Astrocyte (in vitro differentiated cells and primary cell): Measurements from ENCODE around the gene MAN1C1. TPM values are rescaled to one million over a fixed set of nuclear protein-coding genes. Genes with fewer than 3 reads are reported as not detected.
"Not testable (repeated sequence)": the region's sequence is repeated elsewhere in the genome, so short reads cannot be mapped to it uniquely, and the experiment has no call there.

Source experiments
- DNase-seq: peaks from one replicate; pipeline ENCODE4 v3.0.0-alpha.2; 2010; ENCODE audit warnings: low read depth
- FAIRE-seq: peaks from 2 replicates; lab custom pipeline; 2011; peaks lifted over from hg19 to GRCh38; lab: Jason Lieb, UNC
- H2AFZ ChIP-seq: 2 replicates; pipeline ENCODE4 v1.6.0; 2012; ENCODE audit warnings: low read depth, low read length, inconsistent platforms
- H3K27ac ChIP-seq: 2 replicates; pipeline ENCODE4 v1.5.1; 2011; ENCODE audit warnings: low read depth, low read length, inconsistent platforms
- H3K27me3 ChIP-seq: 2 replicates; pipeline ENCODE4 v1.6.0; 2011; ENCODE audit warnings: low read length, inconsistent platforms; ENCODE audit not compliant: insufficient read depth
- H3K36me3 ChIP-seq: 2 replicates; pipeline ENCODE4 v1.5.1; 2011; ENCODE audit warnings: low read length, inconsistent platforms; ENCODE audit not compliant: insufficient read depth
- H3K4me1 ChIP-seq: 2 replicates; pipeline ENCODE4 v1.5.1; 2011; ENCODE audit warnings: low read length, inconsistent platforms; ENCODE audit not compliant: insufficient read depth
- H3K4me2 ChIP-seq: 2 replicates; pipeline ENCODE4 v1.6.0; 2012; ENCODE audit warnings: low read length, inconsistent platforms
- H3K4me3 ChIP-seq: 2 replicates; pipeline ENCODE4 v1.5.1; 2011; ENCODE audit warnings: low read depth, mild to moderate bottlenecking, low read length, inconsistent platforms; ENCODE audit not compliant: insufficient read depth
- H3K79me2 ChIP-seq: 2 replicates; pipeline ENCODE4 v1.6.0; 2012; ENCODE audit warnings: mild to moderate bottlenecking, low read length, inconsistent platforms; ENCODE audit not compliant: insufficient read depth
- H3K9ac ChIP-seq: 2 replicates; pipeline ENCODE4 v1.6.0; 2012; ENCODE audit warnings: mild to moderate bottlenecking, low read length, inconsistent platforms
- H3K9me3 ChIP-seq: 2 replicates; pipeline ENCODE4 v1.5.1; 2012; ENCODE audit warnings: low read depth, mild to moderate bottlenecking, low read length, inconsistent platforms; ENCODE audit not compliant: insufficient read depth
- H4K20me1 ChIP-seq: 2 replicates; pipeline ENCODE4 v1.6.0; 2012; ENCODE audit warnings: low read length, inconsistent platforms; ENCODE audit not compliant: insufficient read depth
- H3K27ac Mint-ChIP-seq: one replicate; pipeline ENCODE4 v1.8.0; 2021; ENCODE audit warnings: mild to moderate bottlenecking, mixed read lengths; ENCODE audit not compliant: unreplicated experiment
- H3K27me3 Mint-ChIP-seq: one replicate; pipeline ENCODE4 v1.8.0; 2021; ENCODE audit warnings: low read depth, mixed read lengths; ENCODE audit not compliant: unreplicated experiment
- H3K36me3 Mint-ChIP-seq: one replicate; pipeline ENCODE4 v1.8.0; 2021; ENCODE audit warnings: low read depth, mixed read lengths; ENCODE audit not compliant: unreplicated experiment
- H3K4me1 Mint-ChIP-seq: one replicate; pipeline ENCODE4 v1.8.0; 2021; ENCODE audit warnings: low read depth, mixed read lengths; ENCODE audit not compliant: unreplicated experiment
- H3K4me3 Mint-ChIP-seq: one replicate; pipeline ENCODE4 v1.8.0; 2021; ENCODE audit warnings: mild to moderate bottlenecking, moderate library complexity, mixed read lengths; ENCODE audit not compliant: unreplicated experiment
- H3K9me3 Mint-ChIP-seq: one replicate; pipeline ENCODE4 v1.8.0; 2021; ENCODE audit warnings: mild to moderate bottlenecking, mixed read lengths; ENCODE audit not compliant: unreplicated experiment
- EZH2 ChIP-seq: IDR thresholded peaks from 2 replicates; pipeline ENCODE4 v1.6.1; 2012; ENCODE audit warnings: mild to moderate bottlenecking, low read length, inconsistent platforms; ENCODE audit not compliant: insufficient read depth
- total RNA-seq: library from RNA; stranded (reverse); gene quantifications from 2 replicates; pipeline ENCODE4 v1.2.1, GENCODE V29; 2021
- TF ChIP-seq, protein P1 (sequence below): IDR thresholded peaks from 2 replicates; pipeline ENCODE4 v1.5.1; 2011; ENCODE audit warnings: low read depth, mild to moderate bottlenecking, inconsistent platforms, low read length, moderate library complexity; ENCODE audit not compliant: insufficient read depth

The MAN1C1 gene
- total RNA-seq, 1 donor from 2014 or later = 0.86 TPM

DNA sequence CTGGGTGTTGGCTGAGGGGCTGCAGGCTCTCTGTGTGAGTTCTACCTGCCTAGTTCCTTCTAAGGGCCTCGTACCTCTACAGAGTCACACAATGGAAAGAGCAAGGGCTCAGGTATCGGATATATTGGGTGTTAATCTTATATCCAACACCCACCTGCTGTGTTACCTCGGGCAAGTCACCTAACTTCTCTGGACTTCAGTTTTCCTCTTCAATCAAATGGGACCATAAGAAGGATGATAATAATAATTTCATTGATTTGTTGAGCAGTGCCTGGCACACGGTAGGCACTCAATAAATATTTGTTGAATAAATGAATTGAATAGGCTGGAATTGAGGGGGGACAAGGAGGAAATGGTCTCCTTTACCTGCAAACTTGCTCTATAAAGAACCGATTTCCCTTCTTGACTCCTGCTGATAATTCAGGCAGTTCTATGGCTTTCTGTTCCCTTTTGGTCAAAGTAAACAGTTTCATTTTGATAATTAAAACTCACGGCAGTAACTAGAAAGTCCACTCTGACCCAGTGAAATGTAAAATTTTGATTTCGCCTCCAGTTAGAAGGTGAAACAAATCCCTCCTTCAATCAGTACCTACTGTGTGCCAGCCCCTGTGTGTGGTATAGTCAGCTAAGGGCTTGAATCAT is 16.5 kb upstream of the MAN1C1 start:
- TF ChIP-seq EZH2 = no peak
- TF ChIP-seq, protein P1, sequence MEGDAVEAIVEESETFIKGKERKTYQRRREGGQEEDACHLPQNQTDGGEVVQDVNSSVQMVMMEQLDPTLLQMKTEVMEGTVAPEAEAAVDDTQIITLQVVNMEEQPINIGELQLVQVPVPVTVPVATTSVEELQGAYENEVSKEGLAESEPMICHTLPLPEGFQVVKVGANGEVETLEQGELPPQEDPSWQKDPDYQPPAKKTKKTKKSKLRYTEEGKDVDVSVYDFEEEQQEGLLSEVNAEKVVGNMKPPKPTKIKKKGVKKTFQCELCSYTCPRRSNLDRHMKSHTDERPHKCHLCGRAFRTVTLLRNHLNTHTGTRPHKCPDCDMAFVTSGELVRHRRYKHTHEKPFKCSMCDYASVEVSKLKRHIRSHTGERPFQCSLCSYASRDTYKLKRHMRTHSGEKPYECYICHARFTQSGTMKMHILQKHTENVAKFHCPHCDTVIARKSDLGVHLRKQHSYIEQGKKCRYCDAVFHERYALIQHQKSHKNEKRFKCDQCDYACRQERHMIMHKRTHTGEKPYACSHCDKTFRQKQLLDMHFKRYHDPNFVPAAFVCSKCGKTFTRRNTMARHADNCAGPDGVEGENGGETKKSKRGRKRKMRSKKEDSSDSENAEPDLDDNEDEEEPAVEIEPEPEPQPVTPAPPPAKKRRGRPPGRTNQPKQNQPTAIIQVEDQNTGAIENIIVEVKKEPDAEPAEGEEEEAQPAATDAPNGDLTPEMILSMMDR = no peak
- no peak overlapping the region for H3K4me3 ChIP-seq
- no peaks in the 10 kb centered on the region for H3K79me2 ChIP-seq
- Mint-ChIP-seq H3K36me3 (no peaks in the 10 kb centered on the region), H3K27ac (no peak overlapping the region), H3K9me3 (peaks cover 3% of the 10 kb centered on the region), H3K27me3 (peaks cover 35% of the 10 kb centered on the region), H3K4me3 (no peak overlapping the region), H3K4me1 (no peaks in the 10 kb centered on the region)
- H3K27ac ChIP-seq = no peak overlapping the region
- no peak overlapping the region for H3K9ac ChIP-seq
- no peaks in the 10 kb centered on the region for H3K36me3 ChIP-seq
- peaks cover 8% of the 10 kb centered on the region for H3K27me3 ChIP-seq
- no peaks in the 10 kb centered on the region for H3K9me3 ChIP-seq
- no peaks in the 10 kb centered on the region for H3K4me1 ChIP-seq
- no peak for FAIRE-seq
- no peak overlapping the region for H2AFZ ChIP-seq
- no peaks in the 10 kb centered on the region for H4K20me1 ChIP-seq
- no peak for DNase-seq
- no peak overlapping the region for H3K4me2 ChIP-seq

DNA sequence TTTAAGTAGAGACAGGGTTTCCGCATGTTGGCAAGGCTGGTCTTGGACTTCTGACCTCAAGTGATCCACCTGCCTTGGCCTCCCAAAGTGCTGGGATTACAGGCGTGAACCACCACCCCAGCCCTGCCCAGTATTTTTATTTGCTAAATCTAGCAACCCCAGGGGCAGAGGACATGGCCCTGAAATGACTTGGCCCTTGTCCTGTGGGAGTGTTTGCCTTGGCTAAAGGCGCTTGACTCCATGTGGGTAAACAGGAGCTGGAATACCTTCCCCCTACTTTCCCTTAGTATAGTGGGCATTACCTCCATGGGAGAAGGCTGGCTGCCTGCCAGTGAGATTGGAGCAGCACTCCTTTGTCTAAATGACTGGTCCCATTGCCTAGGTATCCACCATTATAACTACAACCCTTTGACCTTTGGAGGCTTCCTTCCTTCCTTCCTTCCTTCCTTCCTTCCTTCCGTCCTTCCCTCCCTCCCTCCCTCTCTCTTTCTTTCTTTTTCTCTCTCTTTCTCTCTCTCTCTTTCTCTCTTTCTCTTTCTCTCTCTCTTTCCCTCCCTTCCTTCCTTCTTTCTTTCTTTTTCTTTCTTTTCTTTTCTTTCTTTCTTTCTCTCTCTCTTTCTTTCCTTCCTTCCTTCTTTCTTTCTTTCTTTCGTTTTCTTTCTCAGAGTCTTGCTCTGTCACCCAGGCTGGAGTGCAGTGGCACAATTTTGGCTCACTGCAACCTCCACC is 15.5 kb upstream of the MAN1C1 start:
- not testable (repeated sequence) for H4K20me1 ChIP-seq, H3K79me2 ChIP-seq, FAIRE-seq, H3K36me3 ChIP-seq, H3K9me3 Mint-ChIP-seq, H3K9ac ChIP-seq, H3K27me3 ChIP-seq, H2AFZ ChIP-seq, H3K4me2 ChIP-seq, H3K4me3 ChIP-seq, H3K27ac Mint-ChIP-seq, DNase-seq, H3K4me1 Mint-ChIP-seq, H3K36me3 Mint-ChIP-seq, H3K4me3 Mint-ChIP-seq, H3K27ac ChIP-seq, H3K9me3 ChIP-seq, H3K4me1 ChIP-seq
- H3K27me3 Mint-ChIP-seq = peaks cover 36% of the 10 kb centered on the region

DNA sequence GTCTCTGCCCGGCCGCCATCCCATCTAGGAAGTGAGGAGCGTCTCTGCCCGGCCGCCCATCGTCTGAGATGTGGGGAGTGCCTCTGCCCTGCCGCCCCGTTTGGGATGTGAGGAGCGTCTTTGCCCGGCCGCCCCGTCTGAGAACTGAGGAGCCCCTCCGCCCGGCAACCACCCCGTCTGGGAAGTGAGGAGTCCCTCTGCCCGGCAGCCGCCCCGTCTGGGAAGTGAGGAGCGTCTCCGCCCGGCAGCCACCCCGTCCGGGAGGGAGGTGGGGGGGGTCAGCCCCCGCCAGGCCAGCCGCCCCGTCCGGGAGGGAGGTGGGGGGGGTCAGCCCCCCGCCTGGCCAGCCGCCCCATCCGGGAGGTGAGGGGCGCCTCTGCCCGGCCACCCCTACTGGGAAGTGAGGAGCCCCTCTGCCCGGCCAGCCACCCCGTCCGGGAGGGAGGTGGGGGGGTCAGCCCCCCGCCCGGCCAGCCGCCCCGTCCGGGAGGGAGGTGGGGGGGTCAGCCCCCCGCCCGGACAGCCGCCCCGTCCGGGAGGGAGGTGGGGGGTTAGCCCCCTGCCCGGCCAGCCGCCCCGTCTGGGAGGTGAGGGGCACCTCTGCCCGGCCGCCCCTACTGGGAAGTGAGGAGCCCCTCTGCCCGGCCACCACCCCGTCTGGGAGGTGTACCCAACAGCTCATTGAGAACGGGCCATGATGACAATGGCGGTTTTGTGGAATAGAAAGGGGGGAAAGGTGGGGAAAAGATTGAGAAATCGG is 12.6 kb upstream of the MAN1C1 start:
- H4K20me1 ChIP-seq, H3K4me1 Mint-ChIP-seq, H3K36me3 Mint-ChIP-seq, H3K9me3 ChIP-seq, H3K79me2 ChIP-seq, H3K4me1 ChIP-seq, H3K36me3 ChIP-seq, DNase-seq, H3K27ac Mint-ChIP-seq, FAIRE-seq, H3K4me3 ChIP-seq, H3K9ac ChIP-seq, H3K9me3 Mint-ChIP-seq, H3K4me3 Mint-ChIP-seq, H3K4me2 ChIP-seq, H3K27ac ChIP-seq, H2AFZ ChIP-seq: not testable (repeated sequence)
- H3K27me3 ChIP-seq = peaks cover 12% of the 10 kb centered on the region
- peaks cover 37% of the 10 kb centered on the region for H3K27me3 Mint-ChIP-seq
